Mucosa of gallbladder (tissue), 1 donor: ENCODE measurements around the gene BCCIP. TPM values are rescaled to one million over a fixed set of nuclear protein-coding genes. Genes with fewer than 3 reads are reported as not detected.

Experiments
- DNase-seq: peaks from one replicate; pipeline ENCODE4 v3.0.0-alpha.2; 2020; ENCODE audit warnings: low spot score
- total RNA-seq: library from RNA; stranded (reverse); gene quantifications from one replicate; pipeline ENCODE4 v1.2.1, GENCODE V29; 2021
- donor health status: DM: no; HTN: no; CAD: no.

The BCCIP gene
- total RNA-seq, 1 donor from 2014 or later: 40.7 TPM

GRCh38 chr10:125797994-125798662, 25.2 kb upstream of the BCCIP start:
- peak; percentile 24 for DNase-seq

GRCh38 chr10:125799451-125800182, 23.7 kb upstream of the BCCIP start:
- no peak for DNase-seq

GRCh38 chr10:125801574-125801973, 21.8 kb upstream of the BCCIP start:
- DNase-seq: no peak

GRCh38 chr10:125802131-125802530, 21.2 kb upstream of the BCCIP start:
- DNase-seq: no peak

GRCh38 chr10:125802739-125803138, 20.6 kb upstream of the BCCIP start:
- DNase-seq: no peak

GRCh38 chr10:125808047-125808446, 15.3 kb upstream of the BCCIP start:
- no peak for DNase-seq

- no peak for DNase-seq
Measured at GRCh38 chr10:125811251-125811650, 12.1 kb upstream of the BCCIP start.

GRCh38 chr10:125812128-125812750, 11.1 kb upstream of the BCCIP start:
- no peak for DNase-seq

- DNase-seq: no peak
Measured at GRCh38 chr10:125815764-125816163, 7.6 kb upstream of the BCCIP start.

GRCh38 chr10:125816548-125816947, 6.8 kb upstream of the BCCIP start:
- no peak for DNase-seq

- DNase-seq: no peak
Measured at GRCh38 chr10:125817337-125817946, 5.9 kb upstream of the BCCIP start.

- no peak for DNase-seq
Measured at GRCh38 chr10:125820701-125821100, 2.6 kb upstream of the BCCIP start.

GRCh38 chr10:125823663-125824251, 411 bp downstream of the BCCIP start:
- DNase-seq: no peak

- DNase-seq: no peak
Measured at GRCh38 chr10:125824736-125825135, 1.4 kb downstream of the BCCIP start.

- no peak for DNase-seq
Measured at GRCh38 chr10:125827133-125827532, 3.8 kb downstream of the BCCIP start.

- DNase-seq: no peak
Measured at GRCh38 chr10:125828311-125828710, 5.0 kb downstream of the BCCIP start.

- no peak for DNase-seq
Measured at GRCh38 chr10:125836746-125837145, 13.4 kb downstream of the BCCIP start.

GRCh38 chr10:125838802-125839575, 15.6 kb downstream of the BCCIP start:
- no peak for DNase-seq

- DNase-seq: no peak
Measured at GRCh38 chr10:125840406-125840805, 17.1 kb downstream of the BCCIP start.

- no peak for DNase-seq
Measured at GRCh38 chr10:125840955-125841354, 17.6 kb downstream of the BCCIP start.

GRCh38 chr10:125843603-125844329, 20.4 kb downstream of the BCCIP start:
- no peak for DNase-seq
